GM19025 (cell line): ENCODE data around the gene CPT1C.

ENCODE experiments used
- ATAC-seq: cut with Tn5 transposase; IDR thresholded peaks from one replicate; pipeline ENCODE4 v1.9.1; 2021; ENCODE audit warnings: mild to moderate bottlenecking, low read depth, moderate library complexity; ENCODE audit not compliant: unreplicated experiment

The CPT1C gene

GRCh38 chr19:49749055-49749716 is 58.3 kb downstream of the CPT1C start:
- ATAC-seq: no peak

- no peak for ATAC-seq
Observed at GRCh38 chr19:49749771-49750170, 58.9 kb downstream of the CPT1C start.

GRCh38 chr19:49752701-49753100 is 61.8 kb downstream of the CPT1C start:
- no peak for ATAC-seq

GRCh38 chr19:49755956-49756355 is 65.0 kb downstream of the CPT1C start:
- ATAC-seq: no peak

- no peak for ATAC-seq
Observed at GRCh38 chr19:49758292-49758691, 67.4 kb downstream of the CPT1C start.

DNA sequence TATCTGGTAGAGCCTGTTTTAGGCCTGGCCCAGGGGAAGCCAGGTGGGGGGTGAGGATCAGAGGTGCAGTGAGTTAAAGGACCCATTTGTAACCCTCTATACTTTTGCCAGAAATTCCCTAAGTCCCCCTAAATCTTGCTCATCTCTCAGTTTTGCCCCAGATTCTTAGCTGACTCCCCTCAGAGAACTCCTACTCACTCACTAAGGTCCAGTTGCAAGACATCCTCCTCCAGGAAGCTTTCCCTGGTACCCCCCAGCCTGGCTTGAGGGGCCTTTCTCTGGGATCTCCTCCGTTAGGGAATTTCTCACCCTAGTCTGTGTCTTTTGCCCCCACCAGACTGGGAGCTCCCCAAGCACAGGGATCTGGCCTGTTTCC is 70.3 kb downstream of the CPT1C start:
- no peak for ATAC-seq

GRCh38 chr19:49761625-49762311 is 70.9 kb downstream of the CPT1C start:
- ATAC-seq: no peak

GRCh38 chr19:49763230-49763629 is 72.3 kb downstream of the CPT1C start, which contains the start of gene TSKS:
TSS of gene TSKS (minus strand) at chr19:49763306. CDS start at chr19:49763247, 59 bp downstream.
- no peak for ATAC-seq
